Upper lobe of left lung (tissue), 4 donors: ENCODE measurements around the gene GINS1.

Source experiments
- CTCF ChIP-seq, 6 experiments: fragments of 450-650 bp in 4 of 6; fragments of 200-600 bp in 2 of 6; sonication (generic) in 2 of 6; IDR thresholded peaks; one replicate each; pipeline ENCODE4 v1.5.1; 2016 to 2019; ENCODE audit warnings: antibody characterized with exemption in 6 of 6
- POLR2AphosphoS5 ChIP-seq, 2 donors: sonication (generic); formaldehyde crosslinking; IDR thresholded peaks; one replicate each; pipeline ENCODE4 v1.5.1; 2017; ENCODE audit warnings: antibody characterized with exemption in 2 of 2

- no peak for TF ChIP-seq CTCF (IDR thresholded peaks at IDR 0.05)
- TF ChIP-seq POLR2AphosphoS5 (IDR thresholded peaks at IDR 0.05), result no peak
Measured at GRCh38 chr20:25376236-25376635, 31.2 kb upstream of the GINS1 start.
